Endothelial cell of umbilical vein (primary cell): ENCODE data around the gene NLGN1. TPM values are rescaled to one million over a fixed set of nuclear protein-coding genes. Genes with fewer than 3 reads are reported as not detected.

Source experiments
- BruUV-seq: library from RNA; stranded (reverse); fragments of 400-500 nt; replicated peaks from 2 replicates; lab custom pipeline; 2021; lab: Mats Ljungman, UMichigan
- CTCF ChIA-PET: fragments of 300-600, 350-600 bp; sonication (Branson Sonifier 250); formaldehyde crosslinking; loops from one replicate; lab custom pipeline; 2021; ENCODE audit warnings: antibody characterized with exemption, inconsistent platforms; lab: Charles Lee
- POLR2A ChIA-PET: fragments of 300-600, 350-600 bp; sonication (Branson Sonifier 250); formaldehyde crosslinking; loops from one replicate; lab custom pipeline; 2021; ENCODE audit warnings: antibody characterized with exemption, inconsistent platforms; lab: Charles Lee
- DNase-seq: peaks from one replicate; pipeline ENCODE4 v3.0.0-alpha.2; 2011; ENCODE audit warnings: low read depth, low spot score
- FAIRE-seq: peaks from 2 replicates; lab custom pipeline; 2011; peaks lifted over from hg19 to GRCh38; lab: Jason Lieb, UNC
- H2AFZ ChIP-seq: 2 replicates; pipeline ENCODE4 v1.6.0; 2012; ENCODE audit warnings: low read depth, low read length, control low read depth, inconsistent platforms
- H3K27ac ChIP-seq: 2 replicates; pipeline ENCODE4 v1.5.1; 2011; ENCODE audit warnings: low read depth, mild to moderate bottlenecking, control low read depth, low read length, moderate library complexity; ENCODE audit not compliant: insufficient read depth
- H3K27me3 ChIP-seq, 2 experiments: 2 replicates each; pipeline versions ENCODE4 v1.6.0 to v1.6.1; 2011; ENCODE audit warnings: low read length in 2 of 2, mixed read lengths in 1 of 2; ENCODE audit not compliant: control insufficient read depth in 2 of 2, insufficient read depth in 2 of 2
- H3K36me3 ChIP-seq, 2 experiments: 2 replicates in 1 of 2; 3 replicates in 1 of 2; pipeline ENCODE4 v1.5.1; 2011; ENCODE audit warnings: low read length in 2 of 2, mild to moderate bottlenecking in 1 of 2, moderate library complexity in 1 of 2; ENCODE audit not compliant: control insufficient read depth in 2 of 2, insufficient read depth in 2 of 2; ENCODE audit errors: extremely low read depth in 1 of 2
- H3K4me1 ChIP-seq: 3 replicates; pipeline ENCODE4 v1.5.1; 2011; ENCODE audit warnings: mild to moderate bottlenecking, low read length; ENCODE audit not compliant: control insufficient read depth, insufficient read depth; ENCODE audit errors: extremely low read depth
- H3K4me2 ChIP-seq: 2 replicates; pipeline ENCODE4 v1.6.1; 2011; ENCODE audit warnings: low read length, control low read depth, mixed read lengths; ENCODE audit not compliant: insufficient read depth
- H3K4me3 ChIP-seq, 3 experiments: fragments of 200-600 bp in 1 of 3; sonication (generic), shearing (Covaris generic) in 1 of 3; replicated peaks in 1 of 3; 2 replicates each; pipeline ENCODE4 v1.5.1; 2011 to 2016; ENCODE audit warnings: control low read depth in 3 of 3, low read length in 3 of 3, mild to moderate bottlenecking in 2 of 3, inconsistent platforms in 1 of 3, low read depth in 1 of 3, moderate library complexity in 1 of 3; ENCODE audit not compliant: insufficient read depth in 1 of 3
- H3K79me2 ChIP-seq: 2 replicates; pipeline ENCODE4 v1.6.0; 2012; ENCODE audit warnings: low read length, inconsistent platforms; ENCODE audit not compliant: control insufficient read depth, insufficient read depth
- H3K9ac ChIP-seq: replicated peaks from 2 replicates; pipeline ENCODE3; 2011; ENCODE audit warnings: low read length, control low read depth; ENCODE audit not compliant: insufficient read depth; ENCODE audit errors: extremely low read depth
- H3K9me1 ChIP-seq: replicated peaks from 3 replicates; pipeline ENCODE4 v1.6.0; 2011; ENCODE audit warnings: mild to moderate bottlenecking, low read length; ENCODE audit not compliant: control insufficient read depth, insufficient read depth; ENCODE audit errors: extremely low read depth
- H3K9me3 ChIP-seq: replicated peaks from 2 replicates; pipeline ENCODE4 v1.5.1; 2012; ENCODE audit warnings: low read length, inconsistent platforms; ENCODE audit not compliant: control insufficient read depth, insufficient read depth
- H4K20me1 ChIP-seq: replicated peaks from 2 replicates; pipeline ENCODE3; 2011; ENCODE audit warnings: mild to moderate bottlenecking, low read length; ENCODE audit not compliant: control insufficient read depth, insufficient read depth; ENCODE audit errors: extremely low read depth
- CTCF ChIP-seq, 2 donors: IDR thresholded peaks; 1 replicate in 1 of 2; 2 replicates in 1 of 2; pipeline ENCODE4 v1.5.1; 2011; ENCODE audit warnings: low read length in 2 of 2, mild to moderate bottlenecking in 2 of 2, moderate library complexity in 2 of 2, control low read depth in 1 of 2, inconsistent platforms in 1 of 2, low read depth in 1 of 2; ENCODE audit not compliant: insufficient read depth in 1 of 2; ENCODE audit errors: extremely low read depth in 1 of 2
- EZH2 ChIP-seq: IDR thresholded peaks from 2 replicates; pipeline ENCODE4 v1.6.1; 2012; ENCODE audit warnings: borderline replicate concordance, low read depth, mild to moderate bottlenecking, moderate library complexity, low read length, inconsistent platforms; ENCODE audit not compliant: severe bottlenecking
- FOS ChIP-seq: IDR thresholded peaks from 2 replicates; pipeline ENCODE4 v1.6.1; 2011; ENCODE audit warnings: mild to moderate bottlenecking, low read length, moderate library complexity, borderline replicate concordance; ENCODE audit not compliant: insufficient read depth
- GATA2 ChIP-seq: IDR thresholded peaks from 2 replicates; pipeline ENCODE4 v1.7.0; 2011; ENCODE audit warnings: low read depth, mild to moderate bottlenecking, moderate library complexity, mixed read lengths, low read length; ENCODE audit not compliant: insufficient read length, insufficient read depth
- JUN ChIP-seq: IDR thresholded peaks from 2 replicates; pipeline ENCODE4 v1.6.1; 2011; ENCODE audit warnings: borderline replicate concordance, low read depth; ENCODE audit not compliant: insufficient read length, insufficient read depth
- MYC ChIP-seq: IDR thresholded peaks from one replicate; pipeline ENCODE4 v1.6.1; 2011; ENCODE audit warnings: mild to moderate bottlenecking, low read depth, low read length
- POLR2A ChIP-seq: IDR thresholded peaks from 2 replicates; pipeline ENCODE4 v1.6.1; 2012; ENCODE audit warnings: low read depth, mild to moderate bottlenecking, control low read depth, low read length
- POLR2AphosphoS5 ChIP-seq: IDR thresholded peaks from 2 replicates; pipeline ENCODE4 v1.6.1; 2012; ENCODE audit warnings: low read depth, mild to moderate bottlenecking, control low read depth, low read length, moderate library complexity; ENCODE audit not compliant: insufficient read depth
- dilution Hi-C: fragments of 300-500 bp; cut with MboI; formaldehyde crosslinking; loops from one replicate; pipeline ENCODE4 v1.15.0; 2019; ENCODE audit warnings: low sequenced_read_pairs; ENCODE audit not compliant: extremely low pct_ligation_motif_present
- intact Hi-C: fragments of 100-400 bp; cut with micrococcal nuclease; formaldehyde crosslinking; loops from one replicate; pipeline ENCODE4 v1.10.0; 2022
- polyA plus RNA-seq, 4 experiments: library from polyadenylated mRNA; depleted of rRNA in 3 of 4; stranded (reverse) in 3 of 4; unstranded in 1 of 4; fragments of >200 nt; gene quantifications; 2 replicates each; pipeline versions ENCODE4 v1.2.1 to v1.2.3, GENCODE V29; 2011 to 2012; ENCODE audit warnings: missing spikeins in 1 of 4
- total RNA-seq: library from RNA; stranded (reverse); gene quantifications from 2 replicates; pipeline ENCODE4 v1.2.3, GENCODE V29; 2021
- TF ChIP-seq, protein P1 (sequence below): IDR thresholded peaks from 2 replicates; pipeline ENCODE4 v1.6.1; 2011; ENCODE audit not compliant: insufficient read depth, insufficient read length

NLGN1 gene
- total and polyA plus RNA-seq, 2 donors (not counting 3 experiments of a cell fraction or from before 2014, with no cell fraction given), result 7.9 to 16.3 TPM

DNA sequence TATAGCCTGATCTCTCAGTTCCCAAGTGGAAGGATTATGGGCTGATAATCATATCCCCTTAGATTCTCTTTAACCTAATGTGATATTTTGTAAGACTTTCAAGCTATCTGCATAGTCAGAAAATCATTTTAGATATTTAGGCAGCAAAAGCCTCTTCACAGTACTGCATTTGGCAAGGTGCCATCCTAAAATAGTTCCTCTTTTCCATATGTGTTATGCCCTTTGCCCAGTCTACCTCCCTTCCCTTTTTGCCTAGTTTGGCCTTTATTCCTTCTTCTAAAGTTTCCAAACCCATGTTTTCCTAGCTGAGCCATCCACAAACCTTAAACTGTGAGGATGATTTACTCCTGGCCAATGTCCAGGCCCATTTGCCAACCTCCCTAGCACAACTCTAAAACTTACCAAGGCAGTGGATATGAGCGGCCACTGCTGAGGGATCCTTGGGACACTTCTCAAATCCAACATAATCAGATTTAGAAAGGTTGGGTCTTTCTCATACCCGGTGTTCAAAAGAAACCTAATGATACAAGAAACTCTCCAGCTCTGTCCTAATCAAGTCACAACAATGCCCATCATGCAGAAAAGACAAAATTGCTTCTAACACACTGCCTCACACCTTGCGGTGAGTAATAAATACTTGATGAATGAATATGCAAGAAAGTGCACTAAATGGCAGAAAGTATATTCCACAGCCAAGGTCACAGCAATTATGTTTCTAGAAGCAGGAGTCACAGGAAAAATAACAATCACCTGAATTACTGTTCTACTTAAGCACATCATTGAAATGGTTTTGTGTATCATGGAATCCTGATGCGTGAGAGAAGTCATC, 493.9 kb downstream of the NLGN1 start:
- intact Hi-C loops, result loop anchor here (2.0 to 5.0 kb wide), 2 partner anchors 145 to 304 kb away; no protein-coding TSS in a partner anchor
- DNase-seq (peak; percentile 17), FAIRE-seq (peak; percentile 68)

More for the DNA sequence above, 493.9 kb downstream of the NLGN1 start:
- dilution Hi-C loops, result no loop called here
- H3K9me3 ChIP-seq, result no peaks in the 10 kb centered on the region
- no peak overlapping the region for H3K27ac ChIP-seq
- H3K9ac ChIP-seq, result no peak overlapping the region
- no peak overlapping the region for H2AFZ ChIP-seq
- peaks cover 21% of the 10 kb centered on the region for H3K4me1 ChIP-seq
- H3K9me1 ChIP-seq, result no peaks in the 10 kb centered on the region
- POLR2A ChIA-PET, result no interaction called here
- no peak overlapping the region for H3K4me3 ChIP-seq
- no peaks in the 10 kb centered on the region for H3K79me2 ChIP-seq
- CTCF ChIA-PET, result interaction anchor here (0.7 to 3.6 kb wide), 3 partner anchors 8 to 28 kb away, joined by 3 to 20 read pairs (median 4); no protein-coding TSS in a partner anchor
- TF ChIP-seq FOS, result no peak
- TF ChIP-seq MYC, result no peak
- TF ChIP-seq, protein P1, sequence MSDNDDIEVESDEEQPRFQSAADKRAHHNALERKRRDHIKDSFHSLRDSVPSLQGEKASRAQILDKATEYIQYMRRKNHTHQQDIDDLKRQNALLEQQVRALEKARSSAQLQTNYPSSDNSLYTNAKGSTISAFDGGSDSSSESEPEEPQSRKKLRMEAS, result no peak
- TF ChIP-seq JUN, result no peak
- TF ChIP-seq POLR2AphosphoS5, result no peak
- TF ChIP-seq POLR2A, result no peak
- TF ChIP-seq EZH2, result no peak
- no peak for TF ChIP-seq CTCF (IDR thresholded peaks at IDR 0.05; ENCODE audit: extremely low read depth in 1 of 2, insufficient read depth in 1 of 2, low read depth in 1 of 2, low read length in 2 of 2)
- no peak for TF ChIP-seq GATA2
- H4K20me1 ChIP-seq, result no peaks in the 10 kb centered on the region
- no peak overlapping the region for H3K4me2 ChIP-seq
- H3K27me3 ChIP-seq, result no peaks in the 10 kb centered on the region
- BruUV-seq, result no TSS peak
- H3K36me3 ChIP-seq, result no peaks in the 10 kb centered on the region
